ENCODE measurements around the gene FAM13A. TPM values are rescaled to one million over a fixed set of nuclear protein-coding genes. Genes with fewer than 3 reads are reported as not detected.

The FAM13A gene
- total RNA-seq, 1 donor from 2014 or later: 57.7 TPM

GRCh38 chr4:88734403-88734949 lies 322.5 kb downstream of the FAM13A start:
- DNase-seq (ENCODE audit: low spot score in 2 of 2, unreplicated experiment in 2 of 2): no peak
- H3K9me3 Mint-ChIP-seq: no peaks in the 10 kb centered on the region
- TF ChIP-seq, protein P1, sequence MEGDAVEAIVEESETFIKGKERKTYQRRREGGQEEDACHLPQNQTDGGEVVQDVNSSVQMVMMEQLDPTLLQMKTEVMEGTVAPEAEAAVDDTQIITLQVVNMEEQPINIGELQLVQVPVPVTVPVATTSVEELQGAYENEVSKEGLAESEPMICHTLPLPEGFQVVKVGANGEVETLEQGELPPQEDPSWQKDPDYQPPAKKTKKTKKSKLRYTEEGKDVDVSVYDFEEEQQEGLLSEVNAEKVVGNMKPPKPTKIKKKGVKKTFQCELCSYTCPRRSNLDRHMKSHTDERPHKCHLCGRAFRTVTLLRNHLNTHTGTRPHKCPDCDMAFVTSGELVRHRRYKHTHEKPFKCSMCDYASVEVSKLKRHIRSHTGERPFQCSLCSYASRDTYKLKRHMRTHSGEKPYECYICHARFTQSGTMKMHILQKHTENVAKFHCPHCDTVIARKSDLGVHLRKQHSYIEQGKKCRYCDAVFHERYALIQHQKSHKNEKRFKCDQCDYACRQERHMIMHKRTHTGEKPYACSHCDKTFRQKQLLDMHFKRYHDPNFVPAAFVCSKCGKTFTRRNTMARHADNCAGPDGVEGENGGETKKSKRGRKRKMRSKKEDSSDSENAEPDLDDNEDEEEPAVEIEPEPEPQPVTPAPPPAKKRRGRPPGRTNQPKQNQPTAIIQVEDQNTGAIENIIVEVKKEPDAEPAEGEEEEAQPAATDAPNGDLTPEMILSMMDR (IDR thresholded peaks at IDR 0.05; ENCODE audit: unreplicated experiment): no peak
- peaks cover 28% of the 10 kb centered on the region for H3K4me1 Mint-ChIP-seq
- H3K27ac Mint-ChIP-seq: no peak overlapping the region
- no peaks in the 10 kb centered on the region for H3K27me3 Mint-ChIP-seq (ENCODE audit: low read depth)
- peaks cover 32% of the 10 kb centered on the region for H3K36me3 Mint-ChIP-seq
- no peak overlapping the region for H3K4me3 Mint-ChIP-seq

- TF ChIP-seq, protein P1 (IDR thresholded peaks at IDR 0.05; ENCODE audit: unreplicated experiment): no peak
- no peak overlapping the region for H3K4me3 Mint-ChIP-seq
- H3K9me3 Mint-ChIP-seq: no peaks in the 10 kb centered on the region
- peaks cover 23% of the 10 kb centered on the region for H3K4me1 Mint-ChIP-seq
- peaks cover 30% of the 10 kb centered on the region for H3K36me3 Mint-ChIP-seq
- no peaks in the 10 kb centered on the region for H3K27me3 Mint-ChIP-seq (ENCODE audit: low read depth)
- H3K27ac Mint-ChIP-seq: no peak overlapping the region
- no peak for DNase-seq (ENCODE audit: low spot score in 2 of 2, unreplicated experiment in 2 of 2)
These were observed 324.1 kb downstream of the FAM13A start for GRCh38 chr4:88732714-88733368.

DNA sequence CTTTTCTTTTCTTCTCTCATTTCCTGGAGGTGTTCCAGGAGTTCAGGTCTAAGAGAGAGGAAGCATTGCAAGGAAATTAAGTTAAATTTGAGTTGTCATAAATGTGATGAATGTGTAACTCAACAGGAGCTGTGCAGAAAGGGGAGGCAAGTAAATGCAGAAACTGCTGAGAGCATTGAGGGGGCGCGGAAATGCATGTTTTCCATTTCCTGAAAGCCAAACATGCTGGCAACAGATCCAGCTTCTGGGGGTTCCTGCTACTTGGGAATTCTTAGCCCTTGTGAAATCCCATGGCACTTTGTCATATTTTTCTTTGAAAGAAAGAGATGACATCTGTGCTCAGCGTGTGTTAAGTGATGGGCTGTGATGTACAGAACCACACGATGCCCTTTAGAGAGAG lies 325.6 kb downstream of the FAM13A start:
- no peak for DNase-seq (ENCODE audit: low spot score in 2 of 2, unreplicated experiment in 2 of 2)
- peaks cover 42% of the 10 kb centered on the region for H3K36me3 Mint-ChIP-seq
- H3K4me1 Mint-ChIP-seq: peaks cover 9% of the 10 kb centered on the region
- no peaks in the 10 kb centered on the region for H3K9me3 Mint-ChIP-seq
- H3K27me3 Mint-ChIP-seq (ENCODE audit: low read depth): no peaks in the 10 kb centered on the region
- no peak overlapping the region for H3K4me3 Mint-ChIP-seq
- TF ChIP-seq, protein P1 (IDR thresholded peaks at IDR 0.05; ENCODE audit: unreplicated experiment): no peak
- no peak overlapping the region for H3K27ac Mint-ChIP-seq

GRCh38 chr4:88730811-88731210 lies 326.2 kb downstream of the FAM13A start:
- TF ChIP-seq, protein P1 (IDR thresholded peaks at IDR 0.05; ENCODE audit: unreplicated experiment): no peak
- Mint-ChIP-seq H3K4me1 (peaks cover 5% of the 10 kb centered on the region), H3K36me3 (peaks cover 42% of the 10 kb centered on the region), H3K9me3 (no peaks in the 10 kb centered on the region), H3K4me3 (no peak overlapping the region), H3K27me3 (ENCODE audit: low read depth) (no peaks in the 10 kb centered on the region), H3K27ac (no peak overlapping the region)
- DNase-seq (ENCODE audit: low spot score in 2 of 2, unreplicated experiment in 2 of 2): no peak

- Mint-ChIP-seq H3K9me3 (no peaks in the 10 kb centered on the region), H3K27me3 (ENCODE audit: low read depth) (no peaks in the 10 kb centered on the region), H3K27ac (no peak overlapping the region), H3K4me1 (peaks cover 5% of the 10 kb centered on the region), H3K36me3 (peaks cover 41% of the 10 kb centered on the region), H3K4me3 (no peak overlapping the region)
- no peak for DNase-seq (ENCODE audit: low spot score in 2 of 2, unreplicated experiment in 2 of 2)
- TF ChIP-seq, protein P1 (IDR thresholded peaks at IDR 0.05; ENCODE audit: unreplicated experiment): no peak
These were observed 327.7 kb downstream of the FAM13A start for GRCh38 chr4:88729146-88729760.

All from mesothelial cell of epicardium (in vitro differentiated cells).